SK-N-SH (cell line): ENCODE data around the gene NAE1. TPM values are rescaled to one million over a fixed set of nuclear protein-coding genes. Genes with fewer than 3 reads are reported as not detected.

Experiments
- CTCF ChIA-PET: fragments of 300-600, 350-600 bp; formaldehyde crosslinking; extraction: SDS; loops from one replicate; lab custom pipeline; 2021; lab: Yijun Ruan, JAX
- POLR2A ChIA-PET: fragments of 350-600 bp; sonication (Branson Sonifier 250); formaldehyde crosslinking; extraction: SDS; loops from one replicate; lab custom pipeline; 2020; ENCODE audit warnings: antibody characterized with exemption, inconsistent platforms; lab: Yijun Ruan, JAX
- DNase-seq: peaks from one replicate; pipeline ENCODE4 v3.0.0; 2012
- H2AFZ ChIP-seq: fragments of 200-600 bp; sonication (generic); 2 replicates; pipeline ENCODE4 v1.8.1; 2016; ENCODE audit warnings: antibody characterized with exemption, mild to moderate bottlenecking, low read depth
- H3F3A ChIP-seq: fragments of 200-600 bp; sonication (generic); replicated peaks from 2 replicates; pipeline ENCODE3; 2016; ENCODE audit warnings: antibody characterized with exemption, mild to moderate bottlenecking; ENCODE audit not compliant: insufficient read depth
- H3K27ac ChIP-seq, 2 experiments: fragments of 200-500 bp in 1 of 2; fragments of 200-600 bp in 1 of 2; sonication (Bioruptor generic) in 1 of 2; sonication (generic), shearing (Covaris generic) in 1 of 2; 2 replicates each; pipeline versions ENCODE4 v1.5.1 to v1.6.1; 2014 to 2016; ENCODE audit warnings: low read depth in 2 of 2, inconsistent platforms in 1 of 2, low read length in 1 of 2, mild to moderate bottlenecking in 1 of 2, mixed read lengths in 1 of 2
- H3K27me3 ChIP-seq: fragments of 200-600 bp; sonication (generic), shearing (Covaris generic); 2 replicates; pipeline ENCODE4 v1.6.1; 2016; ENCODE audit warnings: mixed run types; ENCODE audit not compliant: insufficient read depth
- H3K36me3 ChIP-seq, 2 experiments: fragments of 200-500 bp in 1 of 2; fragments of 200-600 bp in 1 of 2; sonication (Bioruptor generic) in 1 of 2; sonication (generic) in 1 of 2; replicated peaks in 1 of 2; 2 replicates each; pipeline versions ENCODE3 to v1.5.1; 2014 to 2016; ENCODE audit warnings: low read length in 1 of 2, mild to moderate bottlenecking in 1 of 2; ENCODE audit not compliant: insufficient read depth in 2 of 2, control insufficient read depth in 1 of 2
- H3K4me1 ChIP-seq, 2 experiments: fragments of 200-500 bp in 1 of 2; fragments of 200-600 bp in 1 of 2; sonication (Bioruptor generic) in 1 of 2; sonication (generic), shearing (Covaris generic) in 1 of 2; 2 replicates each; pipeline versions ENCODE4 v1.5.1 to v1.6.1; 2014 to 2016; ENCODE audit warnings: low read depth in 1 of 2, low read length in 1 of 2, mixed run types in 1 of 2; ENCODE audit not compliant: insufficient read depth in 2 of 2, control insufficient read depth in 1 of 2
- H3K4me2 ChIP-seq: fragments of 200-600 bp; sonication (generic), shearing (Covaris generic); 2 replicates; pipeline ENCODE4 v1.6.1; 2017; ENCODE audit warnings: mixed run types
- H3K4me3 ChIP-seq, 2 experiments: fragments of 200-500 bp in 1 of 2; fragments of 200-600 bp in 1 of 2; sonication (Bioruptor generic) in 1 of 2; sonication (generic), shearing (Covaris generic) in 1 of 2; 2 replicates each; pipeline versions ENCODE4 v1.5.1 to v1.8.1; 2014 to 2016; ENCODE audit warnings: low read depth in 2 of 2, inconsistent platforms in 1 of 2, low read length in 1 of 2, mild to moderate bottlenecking in 1 of 2, mixed read lengths in 1 of 2, moderate library complexity in 1 of 2
- H3K79me2 ChIP-seq: fragments of 200-600 bp; sonication (generic); 2 replicates; pipeline ENCODE4 v1.8.1; 2017; ENCODE audit warnings: mild to moderate bottlenecking; ENCODE audit not compliant: insufficient read depth
- H3K9ac ChIP-seq: fragments of 200-600 bp; sonication (generic); 2 replicates; pipeline ENCODE4 v1.6.1; 2017; ENCODE audit warnings: mixed run types
- H3K9me2 ChIP-seq: fragments of 200-600 bp; sonication (generic); 2 replicates; pipeline ENCODE4 v1.6.1; 2017; ENCODE audit warnings: mixed run types
- H3K9me3 ChIP-seq: fragments of 200-600 bp; sonication (generic); 2 replicates; pipeline ENCODE4 v1.6.1; 2017; ENCODE audit warnings: mixed run types, mild to moderate bottlenecking, moderate library complexity
- H4K20me1 ChIP-seq: fragments of 200-600 bp; sonication (generic); 2 replicates; pipeline ENCODE4 v1.6.1; 2017; ENCODE audit warnings: mild to moderate bottlenecking, mixed run types; ENCODE audit not compliant: insufficient read depth
- CHD2 ChIP-seq: fragments of 150-350 bp; IDR thresholded peaks from 2 replicates; pipeline ENCODE4 v1.6.1; 2018; ENCODE audit warnings: low read length; ENCODE audit not compliant: partially characterized antibody
- ELF1 ChIP-seq: IDR thresholded peaks from 2 replicates; pipeline ENCODE4 v1.4.0; 2012
- EP300 ChIP-seq, 2 experiments: IDR thresholded peaks; 2 replicates each; pipeline versions ENCODE4 v1.4.0 to v1.6.1; 2012; ENCODE audit warnings: borderline replicate concordance in 1 of 2, low read depth in 1 of 2, low read length in 1 of 2
- EZH2phosphoT487 ChIP-seq: fragments of 200-600 bp; sonication (generic); IDR thresholded peaks from 2 replicates; pipeline ENCODE4 v1.6.1; 2017; ENCODE audit warnings: low read depth, mixed run types, mild to moderate bottlenecking, antibody characterized with exemption, moderate library complexity, borderline replicate concordance
- FOSL2 ChIP-seq: IDR thresholded peaks from 2 replicates; pipeline ENCODE4 v1.4.0; 2012; ENCODE audit warnings: low read depth, mild to moderate bottlenecking, moderate library complexity, borderline replicate concordance
- FOXJ3 ChIP-seq: sonication (generic); formaldehyde crosslinking; IDR thresholded peaks from 2 replicates; pipeline ENCODE4 v1.5.1; 2020; ENCODE audit warnings: mild to moderate bottlenecking, missing genetic modification reagents
- FOXM1 ChIP-seq: IDR thresholded peaks from 2 replicates; pipeline ENCODE4 v1.4.0; 2012; ENCODE audit warnings: low read depth, mild to moderate bottlenecking
- MAX ChIP-seq: IDR thresholded peaks from 2 replicates; pipeline ENCODE4 v1.4.0; 2012; ENCODE audit warnings: low read depth
- MEF2A ChIP-seq: IDR thresholded peaks from 2 replicates; pipeline ENCODE4 v1.4.0; 2012; ENCODE audit warnings: low read depth, borderline replicate concordance
- MXI1 ChIP-seq: IDR thresholded peaks from 2 replicates; pipeline ENCODE4 v1.6.1; 2012; ENCODE audit warnings: mild to moderate bottlenecking, low read depth, low read length, improper control_type of control experiment
- NRF1 ChIP-seq: IDR thresholded peaks from 2 replicates; pipeline ENCODE4 v1.6.1; 2012; ENCODE audit warnings: low read depth, mild to moderate bottlenecking, low read length
- PBX3 ChIP-seq: IDR thresholded peaks from 2 replicates; pipeline ENCODE4; 2012
- POLR2AphosphoS5 ChIP-seq: IDR thresholded peaks from 2 replicates; pipeline ENCODE4 v1.6.1; 2012; ENCODE audit warnings: low read depth, low read length
- RFX5 ChIP-seq: IDR thresholded peaks from 2 replicates; pipeline ENCODE4 v1.6.1; 2012; ENCODE audit warnings: mild to moderate bottlenecking, improper control_type of control experiment, low read length
- SIN3A ChIP-seq: IDR thresholded peaks from 2 replicates; pipeline ENCODE4 v1.6.1; 2012; ENCODE audit warnings: low read depth, mild to moderate bottlenecking, low read length, moderate library complexity, borderline replicate concordance
- TAF1 ChIP-seq: IDR thresholded peaks from 2 replicates; pipeline ENCODE4 v1.6.1; 2012; ENCODE audit warnings: low read depth, mild to moderate bottlenecking, low read length, moderate library complexity, borderline replicate concordance
- TCF12 ChIP-seq: IDR thresholded peaks from 2 replicates; pipeline ENCODE4 v1.4.0; 2012
- TEAD4 ChIP-seq: IDR thresholded peaks from 2 replicates; pipeline ENCODE4 v1.4.0; 2012; ENCODE audit warnings: mild to moderate bottlenecking, borderline replicate concordance; ENCODE audit not compliant: insufficient read depth
- USF1 ChIP-seq: IDR thresholded peaks from 2 replicates; pipeline ENCODE4 v1.4.0; 2012; ENCODE audit warnings: low read depth, borderline replicate concordance
- ZBTB33 ChIP-seq: IDR thresholded peaks from 2 replicates; pipeline ENCODE4 v1.4.0; 2012; ENCODE audit warnings: low read depth, borderline replicate concordance
- WGBS: methylation state at CpG from one replicate; pipeline ENCODE4 v1.1.6; 2017; ENCODE audit warnings: low lambda C conversion rate; 5-methylcytosine and 5-hydroxymethylcytosine counted together
- polyA plus RNA-seq, 3 experiments: library from polyadenylated mRNA; depleted of rRNA; stranded (reverse); fragments of >200 nt; gene quantifications; 2 replicates each; pipeline ENCODE4 v1.2.3, GENCODE V29; 2012

The NAE1 gene
- polyA plus RNA-seq, 1 of the 3 experiments (the other 2 are of a cell fraction): 33.8 TPM

- Histone ChIP-seq H3K4me2 (no peak overlapping the region), H3K4me3 (no peak overlapping the region), H3K27me3 (no peaks in the 10 kb centered on the region), H3K9me2 (no peaks in the 10 kb centered on the region), H3K9ac (no peak overlapping the region), H2AFZ (0 out of 2 replicates have a peak overlapping the region, but pooled peaks have one; percentile 46), H3K9me3 (no peaks in the 10 kb centered on the region), H3K27ac (no peak overlapping the region), H3F3A (no peaks in the 10 kb centered on the region), H4K20me1 (no peaks in the 10 kb centered on the region), H3K4me1 (no peaks in the 10 kb centered on the region), H3K36me3 (no peaks in the 10 kb centered on the region), H3K79me2 (no peaks in the 10 kb centered on the region)
- POLR2A ChIA-PET: no interaction called here
- no peak for DNase-seq
- WGBS: 52% methylated on average over 3 of the region's 3 CpGs
- CTCF ChIA-PET: no interaction called here
- TF ChIP-seq FOXM1 (no peak), TCF12 (no peak), ELF1 (no peak), FOXJ3 (CRISPR knock-in tag) (no peak), USF1 (no peak), NRF1 (no peak), TEAD4 (no peak), ZBTB33 (no peak), FOSL2 (no peak), CHD2 (no peak), MXI1 (no peak), RFX5 (no peak), EP300 (IDR thresholded peaks at IDR 0.05; ENCODE audit: borderline replicate concordance in 1 of 2, low read depth in 1 of 2, low read length in 1 of 2) (no peak), MAX (no peak), MEF2A (no peak), EZH2phosphoT487 (no peak), PBX3 (no peak), TAF1 (no peak), SIN3A (no peak), POLR2AphosphoS5 (no peak)
Observed at GRCh38 chr16:66790130-66790733, 40.5 kb downstream of the NAE1 start.
